DMS153 treated with DMSO at 0.1 percent for 48 hours (cell line): ENCODE measurements around the gene MOBP.

Source experiments
- DNase-seq: peaks from one replicate; lab custom pipeline; 2025; ENCODE audit not compliant: unreplicated experiment; lab: John Stamatoyannopoulos, UW

The MOBP gene

GRCh38 chr3:39533226-39533625 lies 65.7 kb downstream of the MOBP start:
- no peak for DNase-seq

GRCh38 chr3:39540162-39540921 lies 72.9 kb downstream of the MOBP start:
- no peak for DNase-seq

DNA sequence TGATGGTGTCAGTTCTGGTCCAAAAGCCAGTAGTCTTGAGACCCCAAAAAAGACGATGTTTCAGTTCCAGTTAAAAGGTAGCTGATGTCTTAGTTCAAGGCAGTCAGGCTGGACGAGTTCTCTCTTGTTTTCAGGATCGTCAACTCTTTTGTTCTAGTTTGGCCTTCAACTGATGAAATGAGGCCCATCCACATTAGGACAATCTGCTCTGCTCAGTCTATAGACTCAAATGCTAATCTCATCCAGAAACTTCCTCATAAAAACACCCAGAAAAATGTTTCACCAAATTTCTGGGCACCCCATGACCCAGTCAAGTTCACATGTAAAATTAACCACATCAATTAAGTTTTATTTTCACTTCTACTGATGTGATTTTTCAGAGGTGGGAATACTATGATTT lies 74.0 kb downstream of the MOBP start:
- DNase-seq, result no peak

- peak; percentile 0 for DNase-seq
Observed at GRCh38 chr3:39541917-39542329, 74.4 kb downstream of the MOBP start.

GRCh38 chr3:39542588-39542988 lies 75.1 kb downstream of the MOBP start:
- DNase-seq, result no peak

GRCh38 chr3:39548282-39548681 lies 80.8 kb downstream of the MOBP start:
- DNase-seq, result no peak

DNA sequence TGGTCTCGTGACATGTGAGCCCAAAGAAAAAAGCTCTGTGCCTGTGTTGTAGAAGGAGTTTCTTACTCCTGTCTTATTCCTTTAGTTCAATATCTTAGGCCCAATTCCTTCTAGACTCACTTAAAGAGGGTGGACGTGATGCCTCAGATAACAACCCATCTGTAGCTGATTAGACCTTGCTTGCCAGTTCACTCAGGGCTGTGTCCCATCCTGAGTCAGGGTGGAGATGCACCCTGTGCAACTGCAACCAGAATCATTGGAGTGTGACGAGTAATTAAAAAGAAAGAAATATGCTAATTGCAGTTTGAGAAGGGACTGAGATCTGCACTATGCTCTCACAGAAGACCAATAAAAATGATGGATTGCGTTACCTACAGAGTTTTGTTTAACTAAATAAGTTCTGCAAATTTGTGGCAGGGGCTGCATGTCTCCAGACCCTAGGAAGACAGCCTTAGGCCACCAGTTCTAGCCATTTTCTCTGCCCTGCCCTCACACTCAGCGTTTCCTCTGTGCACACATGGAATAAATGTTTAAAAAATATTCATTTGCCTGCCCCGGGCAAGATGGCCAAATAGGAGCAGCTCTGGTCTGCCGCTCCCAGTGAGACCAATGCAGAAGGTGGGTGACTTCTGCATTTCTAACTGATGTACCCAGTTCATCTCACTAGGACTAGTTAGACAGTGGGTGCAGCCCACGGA lies 83.0 kb downstream of the MOBP start:
- no peak for DNase-seq
